Activated CD8-positive, alpha-beta T cell treated with anti-CD3 and anti-CD28 coated beads for 36 hours (primary cell): ENCODE measurements around the gene PMPCA. TPM values are rescaled to one million over a fixed set of nuclear protein-coding genes. Genes with fewer than 3 reads are reported as not detected.

ENCODE experiments used
- ATAC-seq: fragments of 200-7000 bp; cut with Tn5 transposase; one replicate; pipeline ENCODE4 v1.10.0; 2021; ENCODE audit warnings: mild to moderate bottlenecking, moderate library complexity
- CTCF ChIA-PET: fragments of 350-600 bp; sonication (Branson Sonifier 250); formaldehyde crosslinking; loops from one replicate; lab custom pipeline; 2021; ENCODE audit warnings: antibody characterized with exemption; lab: Charles Lee
- POLR2A ChIA-PET: fragments of 350-600 bp; sonication (Branson Sonifier 250); formaldehyde crosslinking; loops from one replicate; lab custom pipeline; 2021; ENCODE audit warnings: antibody characterized with exemption; lab: Charles Lee
- DNase-seq: peaks from one replicate; pipeline ENCODE4 v3.0.0-alpha.2; 2020
- H3K27ac Mint-ChIP-seq: one replicate; pipeline ENCODE4 v1.8.0; 2021; ENCODE audit warnings: mild to moderate bottlenecking, mixed read lengths
- H3K27me3 Mint-ChIP-seq: one replicate; pipeline ENCODE4 v1.8.0; 2021; ENCODE audit warnings: mixed read lengths
- H3K36me3 Mint-ChIP-seq: one replicate; pipeline ENCODE4 v1.8.0; 2021; ENCODE audit warnings: low read depth, mixed read lengths
- H3K4me1 Mint-ChIP-seq: one replicate; pipeline ENCODE4 v1.8.0; 2021; ENCODE audit warnings: low read depth, mixed read lengths
- H3K4me3 Mint-ChIP-seq: one replicate; pipeline ENCODE4 v1.8.0; 2021; ENCODE audit warnings: mild to moderate bottlenecking, moderate library complexity, mixed read lengths
- H3K9me3 Mint-ChIP-seq: one replicate; pipeline ENCODE4 v1.8.0; 2021; ENCODE audit warnings: mixed read lengths
- CTCF ChIP-seq: fragments of 200-600 bp; IDR thresholded peaks from one replicate; pipeline ENCODE4 v1.8.0; 2022; ENCODE audit warnings: antibody characterized with exemption, mild to moderate bottlenecking
- intact Hi-C: fragments of 100-400 bp; cut with micrococcal nuclease; formaldehyde crosslinking; loops from one replicate; pipeline ENCODE4 v1.10.0; 2022
- total RNA-seq, 2 experiments: library from RNA; stranded (reverse); gene quantifications; one replicate each; pipeline ENCODE4 v1.2.3, GENCODE V29; 2021

The PMPCA gene
- total RNA-seq, 2 experiments from 2014 or later, result 128 to 140 TPM

GRCh38 chr9:136385015-136385414, 25.4 kb upstream of the PMPCA start:
- DNase-seq, result peak; percentile 73
- no peak for TF ChIP-seq CTCF
- H3K27ac Mint-ChIP-seq, result peak overlapping the region; percentile 36
- ATAC-seq, result peak; percentile 81
- H3K9me3 Mint-ChIP-seq, result no peaks in the 10 kb centered on the region
- ChIA-PET CTCF (interaction anchor here (0.8 to 1.2 kb wide), 3 partner anchors 13 to 215 kb away, joined by 3 to 4 read pairs (median 3); partner anchors contain the start of gene DNLZ), POLR2A (interaction anchor here (1.0 to 2.0 kb wide), 5 partner anchors 10 to 21 kb away, joined by 3 to 9 read pairs (median 5); partner anchors contain the start of genes DNLZ and SNAPC4)
- no peak overlapping the region for H3K4me3 Mint-ChIP-seq
- peaks cover 16% of the 10 kb centered on the region for H3K4me1 Mint-ChIP-seq
- H3K36me3 Mint-ChIP-seq, result peaks cover 49% of the 10 kb centered on the region
- intact Hi-C loops, result no loop called here
- H3K27me3 Mint-ChIP-seq, result no peaks in the 10 kb centered on the region

- ATAC-seq (no peak), DNase-seq (no peak)
- H3K27ac Mint-ChIP-seq, result no peak overlapping the region
- no peaks in the 10 kb centered on the region for H3K27me3 Mint-ChIP-seq
- ChIA-PET POLR2A (interaction anchor here (0.7 to 2.1 kb wide), 5 partner anchors 11 to 22 kb away, joined by 3 to 9 read pairs (median 5); partner anchors contain the start of genes DNLZ and SNAPC4), CTCF (interaction anchor here (0.6 to 1.0 kb wide), 2 partner anchors 10 to 11 kb away, joined by 3 to 5 read pairs; no protein-coding TSS in a partner anchor)
- TF ChIP-seq CTCF, result no peak
- H3K4me3 Mint-ChIP-seq, result no peak overlapping the region
- H3K36me3 Mint-ChIP-seq, result peaks cover 52% of the 10 kb centered on the region
- no peaks in the 10 kb centered on the region for H3K9me3 Mint-ChIP-seq
- peaks cover 16% of the 10 kb centered on the region for H3K4me1 Mint-ChIP-seq
- intact Hi-C loops, result no loop called here
Measured at GRCh38 chr9:136386018-136386417, 24.4 kb upstream of the PMPCA start.

- intact Hi-C loops, result no loop called here
- CTCF ChIA-PET, result interaction anchor here (1.1 kb wide), 1 partner anchor 24 kb away, joined by 6 read pairs; the partner anchor contains the start of gene DNLZ
- Mint-ChIP-seq H3K4me3 (no peak overlapping the region), H3K4me1 (peaks cover 16% of the 10 kb centered on the region), H3K27ac (no peak overlapping the region), H3K9me3 (no peaks in the 10 kb centered on the region), H3K36me3 (peaks cover 60% of the 10 kb centered on the region), H3K27me3 (no peaks in the 10 kb centered on the region)
- DNase-seq (no peak), ATAC-seq (no peak)
- TF ChIP-seq CTCF, result no peak
- POLR2A ChIA-PET, result interaction anchor here (1.1 to 2.1 kb wide), 4 partner anchors 12 to 24 kb away, joined by 3 to 9 read pairs (median 5); partner anchors contain the start of gene DNLZ
Measured at GRCh38 chr9:136387217-136387616, 23.2 kb upstream of the PMPCA start.

- no peak for TF ChIP-seq CTCF
- H3K27me3 Mint-ChIP-seq, result no peaks in the 10 kb centered on the region
- CTCF ChIA-PET, result interaction anchor here (0.8 to 1.6 kb wide), 3 partner anchors 10 to 13 kb away, joined by 3 to 5 read pairs (median 4); no protein-coding TSS in a partner anchor
- H3K9me3 Mint-ChIP-seq, result no peaks in the 10 kb centered on the region
- no peak overlapping the region for H3K4me3 Mint-ChIP-seq
- POLR2A ChIA-PET, result interaction anchor here (0.7 to 1.7 kb wide), 7 partner anchors 8 to 69 kb away, joined by 3 to 6 read pairs (median 3); partner anchors contain the start of genes ENTR1 and PMPCA
- intact Hi-C loops, result no loop called here
- DNase-seq, result no peak
- H3K4me1 Mint-ChIP-seq, result peaks cover 16% of the 10 kb centered on the region
- no peak overlapping the region for H3K27ac Mint-ChIP-seq
- no peak for ATAC-seq
- H3K36me3 Mint-ChIP-seq, result peaks cover 57% of the 10 kb centered on the region
Measured at GRCh38 chr9:136389396-136389795, 21.1 kb upstream of the PMPCA start.
